CD8-positive, alpha-beta memory T cell (primary cell): ENCODE measurements around the gene PLEKHM1. TPM values are rescaled to one million over a fixed set of nuclear protein-coding genes. Genes with fewer than 3 reads are reported as not detected.
A peak's percentile ranks its signal among the peaks of the same experiment; 100 is the strongest.
"Not testable (repeated sequence)": the region's sequence is repeated elsewhere in the genome, so short reads cannot be mapped to it uniquely, and the experiment has no call there.

Experiments used
- CTCF ChIA-PET: fragments of 350-600 bp; sonication (Branson Sonifier 250); formaldehyde crosslinking; loops from one replicate; lab custom pipeline; 2021; ENCODE audit warnings: antibody characterized with exemption; lab: Charles Lee
- POLR2A ChIA-PET: fragments of 350-600 bp; sonication (Branson Sonifier 250); formaldehyde crosslinking; loops from one replicate; lab custom pipeline; 2021; ENCODE audit warnings: antibody characterized with exemption; lab: Charles Lee
- DNase-seq, 5 donors: peaks; one replicate each; pipeline versions ENCODE4 v3.0.0 to v3.0.0-alpha.2; 2020 to 2022; ENCODE audit warnings: mixed read lengths in 1 of 5
- H3K27ac ChIP-seq: one replicate; pipeline ENCODE4 v1.7.0; 2013; ENCODE audit warnings: low read depth, mild to moderate bottlenecking, low read length, moderate library complexity
- H3K27me3 ChIP-seq: 2 replicates; pipeline ENCODE4 v1.7.0; 2013; ENCODE audit warnings: low read length, mild to moderate bottlenecking; ENCODE audit not compliant: insufficient read depth, poor library complexity, severe bottlenecking
- H3K36me3 ChIP-seq: 2 replicates; pipeline ENCODE4 v1.7.0; 2013; ENCODE audit warnings: mild to moderate bottlenecking, low read length, moderate library complexity; ENCODE audit not compliant: insufficient read depth
- H3K4me1 ChIP-seq: 2 replicates; pipeline ENCODE4 v1.7.0; 2013; ENCODE audit warnings: mild to moderate bottlenecking, low read length, moderate library complexity; ENCODE audit not compliant: insufficient read depth
- H3K4me3 ChIP-seq: 2 replicates; pipeline ENCODE4 v1.7.0; 2013; ENCODE audit warnings: mild to moderate bottlenecking, low read length
- H3K9me3 ChIP-seq: 2 replicates; pipeline ENCODE4 v1.7.0; 2013; ENCODE audit warnings: mild to moderate bottlenecking, low read length
- H3K27ac Mint-ChIP-seq, 8 donors: one replicate each; pipeline ENCODE4 v1.8.0; 2020 to 2021; ENCODE audit warnings: mixed read lengths in 8 of 8, mild to moderate bottlenecking in 6 of 8, inconsistent platforms in 3 of 8, moderate library complexity in 3 of 8
- H3K27me3 Mint-ChIP-seq, 2 donors: one replicate each; pipeline ENCODE4 v1.8.0; 2020 to 2021; ENCODE audit warnings: mixed read lengths in 2 of 2, mild to moderate bottlenecking in 1 of 2, moderate library complexity in 1 of 2
- H3K36me3 Mint-ChIP-seq, 3 donors: one replicate each; pipeline ENCODE4 v1.8.0; 2020 to 2021; ENCODE audit warnings: mixed read lengths in 3 of 3, inconsistent platforms in 1 of 3, mild to moderate bottlenecking in 1 of 3
- H3K4me1 Mint-ChIP-seq, 3 donors: one replicate each; pipeline ENCODE4 v1.8.0; 2020 to 2021; ENCODE audit warnings: mixed read lengths in 3 of 3, inconsistent platforms in 1 of 3, mild to moderate bottlenecking in 1 of 3
- H3K4me3 Mint-ChIP-seq, 7 donors: one replicate each; pipeline ENCODE4 v1.8.0; 2020 to 2021; ENCODE audit warnings: mixed read lengths in 7 of 7, mild to moderate bottlenecking in 6 of 7, moderate library complexity in 4 of 7, inconsistent platforms in 2 of 7
- H3K9me3 Mint-ChIP-seq, 5 donors: one replicate each; pipeline ENCODE4 v1.8.0; 2020 to 2022; ENCODE audit warnings: mixed read lengths in 5 of 5, mild to moderate bottlenecking in 3 of 5, moderate library complexity in 2 of 5, inconsistent platforms in 1 of 5
- polyA plus RNA-seq: library from polyadenylated mRNA; unstranded; fragments of 300-500 nt; fragmentation: Illumina TruSeq; gene quantifications from one replicate; pipeline ENCODE4 v1.2.3, GENCODE V29; 2021
- total RNA-seq, 2 experiments: library from RNA; stranded (reverse); gene quantifications; one replicate each; pipeline ENCODE4 v1.2.3, GENCODE V29; 2021

The PLEKHM1 gene
- total and polyA plus RNA-seq, 3 experiments from 2014 or later = 17.3 to 32.4 (median 32.0) TPM

GRCh38 chr17:45441526-45442310 is 48.8 kb downstream of the PLEKHM1 start:
- Histone ChIP-seq H3K27ac (no peak overlapping the region), H3K27me3 (no peaks in the 10 kb centered on the region), H3K4me3 (no peak overlapping the region), H3K36me3 (peaks cover 8% of the 10 kb centered on the region), H3K9me3 (no peaks in the 10 kb centered on the region), H3K4me1 (peaks cover 4% of the 10 kb centered on the region)
- POLR2A ChIA-PET = no interaction called here
- no peak for DNase-seq
- Mint-ChIP-seq H3K4me1 (peaks cover 9 to 14% (median 12%) of the 10 kb centered on the region in 3 donors), H3K36me3 (peaks cover 0 to 43% (median 4%) of the 10 kb centered on the region in 3 donors), H3K4me3 (no peak overlapping the region), H3K27ac (peak overlapping the region in 3 of 8 donors; percentile 29 to 72 (median 51)), H3K27me3 (no peaks in the 10 kb centered on the region), H3K9me3 (no peaks in the 10 kb centered on the region)
- CTCF ChIA-PET = no interaction called here

- ChIA-PET POLR2A (interaction anchor here (1.2 kb wide), 1 partner anchor 10 kb away, joined by 7 read pairs; no protein-coding TSS in a partner anchor), CTCF (interaction anchor here (1.4 kb wide), 1 partner anchor 12 kb away, joined by 6 read pairs; no protein-coding TSS in a partner anchor)
- not testable (repeated sequence) for H3K27me3 Mint-ChIP-seq, H3K27me3 ChIP-seq, H3K4me1 Mint-ChIP-seq, H3K9me3 ChIP-seq, H3K36me3 ChIP-seq, DNase-seq, H3K27ac ChIP-seq, H3K4me3 Mint-ChIP-seq, H3K4me3 ChIP-seq, H3K9me3 Mint-ChIP-seq, H3K4me1 ChIP-seq
- H3K27ac Mint-ChIP-seq = peak overlapping the region in 4 of 8 donors; percentile 15 to 78 (median 44)
- peaks cover 0 to 47% (median 4%) of the 10 kb centered on the region in 3 donors for H3K36me3 Mint-ChIP-seq
These were observed 49.5 kb downstream of the PLEKHM1 start for GRCh38 chr17:45440839-45441515.

GRCh38 chr17:45440161-45440778 is 50.3 kb downstream of the PLEKHM1 start:
- DNase-seq = no peak
- no peaks in the 10 kb centered on the region for H3K27me3 Mint-ChIP-seq
- H3K27me3 ChIP-seq = no peaks in the 10 kb centered on the region
- H3K4me3 Mint-ChIP-seq = no peak overlapping the region
- no peaks in the 10 kb centered on the region for H3K9me3 ChIP-seq
- no peak overlapping the region for H3K27ac ChIP-seq
- H3K4me1 Mint-ChIP-seq = peaks cover 2 to 4% (median 3%) of the 10 kb centered on the region in 3 donors
- peak overlapping the region in 7 of 8 donors; percentile 17 to 93 (median 68) for H3K27ac Mint-ChIP-seq
- no peaks in the 10 kb centered on the region for H3K4me1 ChIP-seq
- POLR2A ChIA-PET = interaction anchor here (1.2 kb wide), 1 partner anchor 9 kb away, joined by 7 read pairs; no protein-coding TSS in a partner anchor
- peaks cover 0 to 49% (median 4%) of the 10 kb centered on the region in 3 donors for H3K36me3 Mint-ChIP-seq
- no peaks in the 10 kb centered on the region for H3K9me3 Mint-ChIP-seq
- H3K4me3 ChIP-seq = no peak overlapping the region
- CTCF ChIA-PET = interaction anchor here (1.4 kb wide), 1 partner anchor 11 kb away, joined by 6 read pairs; no protein-coding TSS in a partner anchor
- peaks cover 8% of the 10 kb centered on the region for H3K36me3 ChIP-seq

- Histone ChIP-seq H3K27ac (no peak overlapping the region), H3K36me3 (peaks cover 8% of the 10 kb centered on the region), H3K4me3 (no peak overlapping the region), H3K9me3 (no peaks in the 10 kb centered on the region), H3K4me1 (no peaks in the 10 kb centered on the region), H3K27me3 (no peaks in the 10 kb centered on the region)
- ChIA-PET POLR2A (no interaction called here), CTCF (no interaction called here)
- peaks cover 0 to 43% (median 0%) of the 10 kb centered on the region in 3 donors for H3K36me3 Mint-ChIP-seq
- H3K4me1 Mint-ChIP-seq = peaks cover 0 to 4% (median 0%) of the 10 kb centered on the region in 3 donors
- no peak overlapping the region for H3K4me3 Mint-ChIP-seq
- peak in 1 of 5 donors; percentile 39 for DNase-seq
- H3K9me3 Mint-ChIP-seq = no peaks in the 10 kb centered on the region
- H3K27ac Mint-ChIP-seq = peak overlapping the region in 1 of 8 donors; percentile 89
- H3K27me3 Mint-ChIP-seq = no peaks in the 10 kb centered on the region
These were observed 51.5 kb downstream of the PLEKHM1 start for GRCh38 chr17:45438931-45439610.

GRCh38 chr17:45437465-45438283 is 52.8 kb downstream of the PLEKHM1 start:
- peak in 1 of 5 donors; percentile 36 for DNase-seq
- POLR2A ChIA-PET = no interaction called here
- Mint-ChIP-seq H3K4me1 (peaks cover 2 to 4% (median 4%) of the 10 kb centered on the region in 3 donors), H3K27ac (no peak overlapping the region), H3K36me3 (peaks cover 0 to 43% (median 0%) of the 10 kb centered on the region in 3 donors), H3K27me3 (no peaks in the 10 kb centered on the region), H3K4me3 (no peak overlapping the region), H3K9me3 (no peaks in the 10 kb centered on the region)
- Histone ChIP-seq H3K27me3 (no peaks in the 10 kb centered on the region), H3K9me3 (no peaks in the 10 kb centered on the region), H3K27ac (no peak overlapping the region), H3K4me3 (no peak overlapping the region), H3K4me1 (no peaks in the 10 kb centered on the region), H3K36me3 (peaks cover 8% of the 10 kb centered on the region)
- CTCF ChIA-PET = no interaction called here

GRCh38 chr17:45436625-45437464 is 53.7 kb downstream of the PLEKHM1 start:
- Mint-ChIP-seq H3K4me3 (no peak overlapping the region), H3K27me3 (no peaks in the 10 kb centered on the region), H3K4me1 (peaks cover 2 to 4% (median 4%) of the 10 kb centered on the region in 3 donors), H3K36me3 (peaks cover 0 to 41% (median 0%) of the 10 kb centered on the region in 3 donors), H3K9me3 (no peaks in the 10 kb centered on the region), H3K27ac (no peak overlapping the region)
- ChIA-PET CTCF (no interaction called here), POLR2A (no interaction called here)
- H3K4me1 ChIP-seq = peaks cover 3% of the 10 kb centered on the region
- no peak overlapping the region for H3K4me3 ChIP-seq
- H3K36me3 ChIP-seq = peaks cover 8% of the 10 kb centered on the region
- peak in 1 of 5 donors; percentile 38 for DNase-seq
- no peak overlapping the region for H3K27ac ChIP-seq
- no peaks in the 10 kb centered on the region for H3K9me3 ChIP-seq
- H3K27me3 ChIP-seq = no peaks in the 10 kb centered on the region
